AG04450 (cell line): Measurements from ENCODE around the gene PRKN. TPM values are rescaled to one million over a fixed set of nuclear protein-coding genes. Genes with fewer than 3 reads are reported as not detected.

Source experiments
- CTCF ChIA-PET: fragments of 300-600, 350-600 bp; formaldehyde crosslinking; extraction: SDS; loops from one replicate; lab custom pipeline; 2022; ENCODE audit warnings: antibody characterized with exemption, inconsistent platforms; lab: Charles Lee
- POLR2A ChIA-PET: fragments of 350-600 bp; formaldehyde crosslinking; extraction: SDS; loops from one replicate; lab custom pipeline; 2021; ENCODE audit warnings: antibody characterized with exemption, inconsistent platforms; lab: Yijun Ruan, JAX
- DNase-seq: peaks from one replicate; pipeline ENCODE4 v3.0.0-alpha.2; 2011; ENCODE audit warnings: low read depth, low spot score
- H3K27ac ChIP-seq: one replicate; pipeline ENCODE4 v1.5.1; 2012; ENCODE audit warnings: low read depth, low read length, control low read depth
- H3K27me3 ChIP-seq: one replicate; pipeline ENCODE4 v1.6.0; 2012; ENCODE audit warnings: low read length; ENCODE audit not compliant: control insufficient read depth, insufficient read depth
- H3K4me3 ChIP-seq: 2 replicates; pipeline ENCODE4 v1.5.1; 2011; ENCODE audit warnings: mild to moderate bottlenecking, low read depth, low read length, control low read depth
- H3K9me3 ChIP-seq: 2 replicates; pipeline ENCODE4 v1.5.1; 2012; ENCODE audit warnings: low read length; ENCODE audit not compliant: control insufficient read depth, insufficient read depth
- CTCF ChIP-seq: IDR thresholded peaks from 2 replicates; pipeline ENCODE4 v1.5.1; 2011; ENCODE audit warnings: low read depth, low read length, control low read depth, inconsistent platforms
- polyA plus RNA-seq: library from polyadenylated mRNA; depleted of rRNA; stranded (reverse); fragments of >200 nt; gene quantifications from 2 replicates; pipeline ENCODE4 v1.2.3, GENCODE V29; 2011

PRKN gene
- polyA plus RNA-seq, 1 experiment: not detected

GRCh38 chr6:162618448-162619002, 109.0 kb downstream of the PRKN start:
- no peak for DNase-seq
- H3K4me3 ChIP-seq: no peak overlapping the region
- H3K27me3 ChIP-seq: no peaks in the 10 kb centered on the region
- POLR2A ChIA-PET: no interaction called here
- H3K9me3 ChIP-seq: peaks cover 12% of the 10 kb centered on the region; the same call in 1 of the 2 replicates
- CTCF ChIA-PET: no interaction called here
- no peak for TF ChIP-seq CTCF
- H3K27ac ChIP-seq: no peak overlapping the region

- Histone ChIP-seq H3K4me3 (no peak overlapping the region), H3K27me3 (no peaks in the 10 kb centered on the region), H3K27ac (no peak overlapping the region), H3K9me3 (peaks cover 6% of the 10 kb centered on the region; the same call in 1 of the 2 replicates)
- DNase-seq: no peak
- CTCF ChIA-PET: no interaction called here
- no peak for TF ChIP-seq CTCF
- POLR2A ChIA-PET: no interaction called here
Observed at GRCh38 chr6:162615016-162615705, 112.4 kb downstream of the PRKN start.

GRCh38 chr6:162613310-162613709, 114.3 kb downstream of the PRKN start:
- DNase-seq: no peak
- CTCF ChIA-PET: no interaction called here
- POLR2A ChIA-PET: no interaction called here
- H3K4me3 ChIP-seq: no peak overlapping the region
- no peak overlapping the region for H3K27ac ChIP-seq
- peaks cover 10% of the 10 kb centered on the region for H3K9me3 ChIP-seq
- no peak for TF ChIP-seq CTCF
- H3K27me3 ChIP-seq: no peaks in the 10 kb centered on the region

- no peak for TF ChIP-seq CTCF
- Histone ChIP-seq H3K9me3 (peaks cover 10% of the 10 kb centered on the region), H3K4me3 (no peak overlapping the region), H3K27me3 (no peaks in the 10 kb centered on the region), H3K27ac (no peak overlapping the region)
- no peak for DNase-seq
- ChIA-PET POLR2A (no interaction called here), CTCF (no interaction called here)
Observed at GRCh38 chr6:162612613-162613012, 115.0 kb downstream of the PRKN start.

GRCh38 chr6:162610351-162610750, 117.2 kb downstream of the PRKN start:
- ChIA-PET CTCF (no interaction called here), POLR2A (no interaction called here)
- Histone ChIP-seq H3K4me3 (no peak overlapping the region), H3K9me3 (peaks cover 15% of the 10 kb centered on the region), H3K27ac (no peak overlapping the region), H3K27me3 (no peaks in the 10 kb centered on the region)
- no peak for DNase-seq
- TF ChIP-seq CTCF: no peak
